ENCODE data around the gene FBXW7.

FBXW7 gene

DNA sequence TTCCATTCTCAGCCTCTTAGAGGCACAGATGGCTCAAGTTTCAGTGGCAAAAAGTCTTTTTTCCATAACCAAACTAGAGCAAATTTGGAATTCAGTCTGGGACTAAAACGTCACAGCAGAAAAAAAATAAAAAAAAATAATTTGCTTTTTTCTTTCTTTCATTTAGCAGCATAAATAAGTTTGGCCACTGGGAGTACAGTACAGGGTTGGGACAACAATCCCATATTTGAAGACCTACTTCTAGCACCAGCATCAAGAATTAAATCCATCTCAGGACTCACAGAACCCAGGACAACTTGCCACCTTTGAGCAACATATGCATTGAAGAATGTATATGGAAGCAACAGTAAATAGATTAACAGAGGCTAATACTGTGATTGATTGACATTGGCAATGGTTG, 214.0 kb downstream of the FBXW7 start:
- no peak for DNase-seq

DNA sequence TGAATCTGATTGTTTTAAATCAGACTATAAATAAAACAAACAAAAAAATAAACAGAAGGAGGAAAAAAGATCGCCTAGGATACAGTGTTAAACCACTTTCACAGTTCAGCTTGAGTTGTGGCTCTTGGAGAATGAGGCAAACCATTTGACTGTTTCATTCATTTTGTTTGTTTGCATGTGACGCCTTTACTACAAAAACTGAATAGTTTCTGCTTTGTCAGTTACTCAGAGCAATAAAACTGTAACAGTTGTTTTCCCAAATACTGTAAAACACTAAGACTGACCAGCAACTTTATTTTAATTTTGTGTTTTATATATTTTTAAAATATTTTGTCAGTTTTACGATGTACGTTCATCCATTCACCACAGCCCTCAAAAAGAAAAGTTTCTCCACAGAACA, 214.5 kb downstream of the FBXW7 start:
- no peak for DNase-seq

DNA sequence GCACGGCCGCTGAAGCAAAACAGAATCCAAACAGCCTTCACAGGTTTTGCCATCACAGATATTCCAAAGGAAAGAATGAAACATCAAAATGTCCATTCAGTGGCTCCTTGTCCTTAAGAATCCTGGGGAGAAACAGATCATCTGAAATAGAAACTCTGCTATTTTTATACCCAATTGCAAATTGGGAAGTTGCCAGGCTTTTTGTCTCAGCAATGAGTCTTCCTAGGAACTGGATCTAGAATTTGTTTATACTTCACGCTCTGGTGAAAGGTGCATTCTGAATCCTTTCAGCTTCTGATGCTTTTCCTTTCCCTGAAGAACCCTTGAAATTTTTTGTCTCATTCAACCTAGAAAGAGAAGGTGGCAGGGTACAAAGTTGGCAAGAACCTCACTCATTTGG, 218.9 kb downstream of the FBXW7 start:
- no peak for DNase-seq

DNA sequence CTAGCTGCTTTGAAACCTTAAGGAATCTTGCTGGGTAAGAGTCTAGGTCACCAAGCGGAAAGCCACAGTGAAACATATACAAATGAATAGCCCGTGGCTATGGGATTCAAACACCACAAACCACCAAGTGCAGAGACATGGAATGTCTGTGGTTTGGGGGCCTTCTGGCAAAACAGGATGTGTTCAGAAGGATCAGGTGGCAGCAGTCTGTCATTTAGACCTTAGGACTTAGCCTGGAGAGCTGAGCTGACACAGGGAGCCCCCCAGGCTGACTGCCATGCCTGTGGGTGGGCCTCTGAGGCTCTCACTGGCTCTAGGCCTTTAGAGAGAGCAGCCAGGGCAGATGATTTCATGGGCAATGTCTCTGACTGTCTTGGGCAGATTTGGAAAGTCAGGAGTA, 225.6 kb downstream of the FBXW7 start:
- no peak for DNase-seq

DNA sequence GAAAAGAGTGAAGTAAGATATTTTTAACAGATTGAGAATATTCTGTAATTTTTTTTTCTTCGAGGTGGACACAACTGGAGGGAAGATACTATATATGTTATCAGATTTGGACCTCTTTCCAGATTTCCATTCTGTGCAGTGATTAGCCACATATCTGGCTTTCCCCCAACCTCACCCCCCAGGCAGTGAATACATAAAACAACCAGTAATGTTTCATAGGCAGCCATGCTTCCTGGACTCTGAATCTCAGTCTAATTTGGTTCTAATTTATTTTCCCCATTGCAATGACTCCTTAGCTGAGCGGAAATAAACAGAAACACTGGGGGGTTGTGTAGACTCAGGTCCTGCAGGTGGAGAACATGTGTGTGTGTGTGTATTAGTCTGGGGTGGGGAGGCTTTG, 226.5 kb downstream of the FBXW7 start:
- no peak for DNase-seq

DNA sequence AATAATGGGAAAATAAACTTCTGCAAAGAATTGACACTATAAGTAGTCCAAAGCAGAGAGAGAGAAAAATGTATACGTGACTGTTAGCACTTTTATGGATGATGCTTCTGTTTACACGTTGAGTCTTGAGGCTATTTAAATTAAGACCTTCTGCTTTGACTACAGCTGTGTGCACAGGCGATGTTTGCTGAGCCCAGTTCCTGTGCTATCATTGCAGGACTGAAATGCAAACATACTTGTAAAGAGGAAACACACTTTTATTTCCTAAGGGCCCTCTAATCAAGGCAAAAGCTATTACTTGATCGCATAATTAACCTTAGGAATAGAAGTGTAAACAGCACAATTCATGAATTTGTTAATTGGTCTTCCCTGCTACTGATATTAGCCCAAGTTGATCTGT, 226.9 kb downstream of the FBXW7 start:
- no peak for DNase-seq

DNA sequence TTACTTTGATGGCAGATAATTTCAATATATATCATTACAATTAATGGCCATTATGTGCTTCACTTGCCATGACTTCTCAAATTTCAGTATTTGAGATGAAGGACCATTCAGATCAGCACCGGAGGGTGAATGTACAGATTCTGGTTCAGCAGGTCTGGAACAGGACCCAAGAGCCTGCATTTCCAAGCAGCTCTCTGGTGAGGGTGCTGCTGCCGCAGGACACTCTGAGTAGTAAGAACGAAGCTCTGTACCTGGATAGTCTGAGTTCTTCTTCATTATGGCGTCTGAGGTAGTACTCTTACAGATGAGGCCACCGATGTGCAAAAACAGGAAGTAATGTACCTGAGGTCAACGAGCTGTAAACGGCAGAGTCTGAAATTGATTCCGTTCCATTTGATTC, 228.2 kb downstream of the FBXW7 start:
- DNase-seq, result no peak

DNA sequence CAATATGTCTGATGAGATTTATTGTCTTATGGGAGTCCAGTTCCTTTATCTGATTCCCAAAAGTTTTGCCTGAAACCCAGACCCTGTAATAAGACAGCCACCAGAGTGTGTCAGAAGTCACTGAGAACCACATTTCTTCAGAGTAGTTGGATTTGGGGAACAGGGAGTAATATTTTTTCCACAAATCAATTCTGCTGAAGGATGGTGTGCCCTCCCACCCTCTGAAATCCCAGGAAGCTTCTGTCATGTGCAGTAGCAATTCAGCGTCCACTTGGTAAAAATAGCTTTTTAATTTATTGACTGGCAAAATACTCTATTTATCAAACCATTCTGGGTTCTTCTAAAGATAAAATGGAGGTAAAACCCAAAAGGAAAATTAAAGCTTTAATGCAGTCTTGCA, 229.4 kb downstream of the FBXW7 start:
- DNase-seq, result no peak

DNA sequence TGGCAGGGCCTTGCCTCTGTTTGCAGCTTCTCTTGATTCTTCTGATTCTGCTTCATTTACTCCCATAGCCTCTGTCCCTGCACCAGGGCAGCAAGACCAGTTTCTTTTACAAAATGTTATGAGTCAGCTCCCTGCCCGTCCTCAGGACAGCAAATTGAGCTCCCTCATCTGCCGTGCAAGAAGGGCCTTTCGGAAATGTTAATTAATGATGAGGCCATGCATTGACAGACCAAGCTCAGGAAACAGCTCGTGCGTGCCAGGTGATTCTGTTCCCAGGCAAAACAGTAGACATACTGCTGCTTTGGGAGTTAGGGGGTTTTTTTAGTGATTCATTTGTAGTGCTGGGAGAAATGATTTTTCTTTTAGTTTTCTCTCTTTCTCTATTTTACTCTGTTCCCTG, 231.7 kb downstream of the FBXW7 start:
- no peak for DNase-seq

DNA sequence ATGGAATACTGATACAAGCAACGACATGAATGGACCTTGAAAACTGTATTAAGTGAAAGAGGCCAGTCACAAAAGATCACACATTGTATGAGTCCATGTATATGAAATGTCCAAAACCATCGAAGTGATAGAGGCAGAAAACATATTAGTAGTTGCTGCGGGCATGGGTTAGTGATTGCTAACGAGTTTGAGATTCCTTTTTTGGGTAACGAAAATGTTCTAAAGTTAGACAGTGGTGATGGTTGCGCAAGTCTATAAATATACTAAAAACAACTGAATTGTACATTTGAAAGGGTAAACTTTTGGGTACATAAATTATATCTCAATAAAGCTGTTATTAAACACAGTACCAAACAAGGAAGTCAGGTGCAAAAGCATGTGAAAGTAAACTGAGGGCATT, 234.5 kb downstream of the FBXW7 start:
- no peak for DNase-seq

DNA sequence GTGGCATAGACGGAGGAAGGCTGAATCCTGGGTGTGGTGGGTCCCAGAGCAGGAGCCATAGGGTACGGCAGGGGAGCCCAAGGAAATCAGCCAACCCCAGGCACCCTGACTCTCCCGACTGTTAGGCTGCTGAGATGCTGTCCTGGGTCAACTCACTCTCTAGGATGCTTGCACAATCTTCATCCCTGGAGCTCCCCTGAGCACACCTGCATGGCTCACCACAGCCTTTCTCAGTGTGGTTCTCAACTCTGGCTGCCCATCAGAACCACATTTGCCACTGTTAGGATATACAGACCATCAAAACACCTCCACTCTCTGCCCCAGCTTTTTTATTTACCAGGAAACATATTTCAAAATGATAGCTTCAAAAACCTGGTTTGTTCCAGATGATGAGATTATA, 236.3 kb downstream of the FBXW7 start:
- DNase-seq, result no peak

DNA sequence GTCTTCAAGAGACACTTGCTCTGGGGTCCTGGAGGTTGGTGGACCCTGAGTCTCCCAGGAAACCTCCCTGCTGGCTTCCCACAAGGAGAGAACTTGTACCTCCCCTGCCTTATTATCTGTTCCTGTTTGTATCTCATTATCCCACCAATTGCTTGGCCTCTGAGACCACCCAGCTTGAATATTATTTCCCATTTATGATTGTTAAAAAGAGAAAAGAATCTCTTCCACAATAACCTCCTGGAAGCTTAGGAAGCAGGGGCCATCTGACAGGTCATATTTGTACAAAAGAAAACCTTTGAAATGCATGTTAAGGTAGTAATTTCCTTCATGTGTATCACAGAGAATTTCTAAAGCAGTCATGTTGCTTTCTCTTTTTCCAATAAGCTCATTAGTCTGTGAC, 239.5 kb downstream of the FBXW7 start:
- DNase-seq, result no peak

DNA sequence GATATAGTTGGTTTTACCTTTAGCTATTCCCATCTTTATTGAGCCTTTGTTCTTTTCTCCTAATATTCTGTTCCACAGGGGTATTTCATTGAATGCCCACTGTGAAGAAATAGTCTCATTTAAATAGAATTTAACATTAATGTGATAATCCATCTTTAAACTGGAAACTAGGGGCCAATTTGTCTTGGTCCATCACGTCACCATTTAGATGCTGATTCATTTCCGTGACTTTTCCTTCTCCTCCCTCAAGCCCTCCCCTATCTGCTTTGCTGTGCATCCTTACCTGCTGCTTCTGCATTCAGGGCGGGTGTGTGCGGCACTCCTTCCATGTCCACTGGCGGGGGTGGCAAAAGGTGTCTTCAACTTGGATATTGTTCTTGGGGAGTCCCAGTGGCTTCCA, 241.1 kb downstream of the FBXW7 start:
- DNase-seq, result no peak

DNA sequence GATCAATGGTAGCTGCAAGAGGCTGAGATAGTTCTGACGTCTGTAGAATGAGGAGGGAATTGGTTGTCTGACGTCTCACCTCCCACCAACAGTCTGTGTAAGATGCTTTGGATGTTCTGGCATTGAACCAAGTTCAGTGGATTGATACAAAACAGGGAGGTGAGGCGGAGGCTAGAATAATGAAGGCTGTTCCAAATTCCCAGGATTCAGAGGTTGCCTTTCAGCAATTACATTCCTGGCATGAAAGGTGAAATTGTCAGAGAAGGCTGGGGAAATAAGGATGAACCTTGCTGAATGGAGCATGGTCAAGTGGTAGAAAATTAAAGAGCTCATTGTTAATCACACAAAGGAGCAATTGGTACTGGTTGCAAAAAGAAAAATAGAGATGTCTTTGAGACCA, 241.6 kb downstream of the FBXW7 start:
- DNase-seq, result no peak

DNA sequence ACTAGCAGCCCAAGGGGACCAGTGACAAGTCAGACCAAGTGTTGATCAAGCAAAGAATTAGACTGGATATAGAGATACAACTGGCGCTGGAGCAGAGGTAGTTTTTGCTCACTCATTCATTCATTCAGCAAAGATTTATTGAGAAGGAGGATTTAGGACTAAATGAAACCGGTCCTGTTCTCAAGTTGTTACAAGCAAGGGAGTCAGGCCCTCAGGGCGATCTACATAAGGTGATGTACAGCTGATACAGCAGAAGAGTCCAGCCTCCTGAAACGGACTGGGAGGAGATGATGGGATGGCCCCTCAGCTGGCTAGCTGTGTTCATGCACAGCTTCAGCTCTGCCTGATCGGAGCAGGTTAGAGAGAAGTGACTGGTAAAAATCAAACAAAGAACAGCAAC, 242.4 kb downstream of the FBXW7 start:
- no peak for DNase-seq

DNA sequence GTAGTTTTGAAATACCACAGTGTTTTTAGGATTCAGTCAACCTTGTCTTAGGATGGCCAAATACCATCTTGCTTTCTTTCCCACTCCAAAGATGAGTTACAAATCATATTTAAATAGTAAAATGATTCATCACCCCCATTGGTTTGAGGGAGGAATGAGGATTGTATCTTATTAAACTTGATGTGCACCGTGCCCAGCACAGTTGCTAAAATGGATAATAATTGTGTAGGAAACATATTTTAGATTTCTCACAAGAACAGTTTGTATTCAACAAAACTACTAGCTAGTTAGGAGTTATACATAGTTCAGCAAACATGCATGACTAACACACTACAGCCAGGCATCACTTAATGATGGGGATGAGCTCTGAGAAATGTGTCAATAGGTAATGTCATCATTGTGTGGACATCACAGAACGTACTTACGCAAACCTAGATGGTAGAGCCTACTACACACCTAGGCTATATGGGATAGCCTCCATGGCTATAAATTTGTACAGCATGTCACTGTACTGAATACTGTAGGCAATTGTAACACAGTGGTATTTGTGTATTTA, 245.4 kb downstream of the FBXW7 start:
- DNase-seq, result no peak

DNA sequence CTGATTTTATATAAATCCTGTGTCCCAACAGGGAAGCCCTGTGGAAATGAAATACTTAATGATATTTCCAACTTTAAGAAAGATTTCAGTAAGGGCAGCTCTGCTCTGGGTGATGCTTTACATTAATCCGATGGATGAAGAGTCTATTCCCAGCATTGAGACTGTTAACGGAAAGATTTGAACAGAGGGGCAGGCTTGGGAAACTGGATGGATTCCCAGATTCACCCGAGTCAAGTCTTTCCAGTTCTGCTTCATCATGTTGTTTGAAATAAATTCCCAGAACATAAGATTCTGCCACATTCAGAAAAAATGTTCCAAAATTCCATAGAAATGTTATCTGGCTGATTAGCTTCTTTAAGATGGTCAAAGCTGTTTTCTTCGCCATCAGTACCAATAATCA, 246.0 kb downstream of the FBXW7 start:
- DNase-seq, result no peak

DNA sequence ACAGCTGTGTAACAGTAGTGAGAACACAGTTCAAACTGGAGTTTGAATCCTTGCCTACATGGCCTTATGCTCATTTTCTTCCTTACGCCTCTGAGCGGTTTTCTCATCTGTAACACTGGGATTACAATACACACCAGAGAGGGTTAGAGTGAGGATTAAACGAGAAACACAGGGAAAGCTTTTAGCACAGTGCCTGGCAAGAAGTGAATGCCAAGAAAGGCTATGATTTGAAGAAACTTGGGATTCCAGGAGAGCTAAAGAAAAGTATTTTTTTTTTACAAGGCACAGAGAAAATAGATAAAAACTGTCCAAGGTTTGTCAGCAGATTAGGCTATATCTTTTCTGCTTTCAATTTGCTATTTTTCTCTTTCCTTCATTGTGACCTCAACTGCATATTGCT, 246.4 kb downstream of the FBXW7 start:
- DNase-seq, result no peak

DNA sequence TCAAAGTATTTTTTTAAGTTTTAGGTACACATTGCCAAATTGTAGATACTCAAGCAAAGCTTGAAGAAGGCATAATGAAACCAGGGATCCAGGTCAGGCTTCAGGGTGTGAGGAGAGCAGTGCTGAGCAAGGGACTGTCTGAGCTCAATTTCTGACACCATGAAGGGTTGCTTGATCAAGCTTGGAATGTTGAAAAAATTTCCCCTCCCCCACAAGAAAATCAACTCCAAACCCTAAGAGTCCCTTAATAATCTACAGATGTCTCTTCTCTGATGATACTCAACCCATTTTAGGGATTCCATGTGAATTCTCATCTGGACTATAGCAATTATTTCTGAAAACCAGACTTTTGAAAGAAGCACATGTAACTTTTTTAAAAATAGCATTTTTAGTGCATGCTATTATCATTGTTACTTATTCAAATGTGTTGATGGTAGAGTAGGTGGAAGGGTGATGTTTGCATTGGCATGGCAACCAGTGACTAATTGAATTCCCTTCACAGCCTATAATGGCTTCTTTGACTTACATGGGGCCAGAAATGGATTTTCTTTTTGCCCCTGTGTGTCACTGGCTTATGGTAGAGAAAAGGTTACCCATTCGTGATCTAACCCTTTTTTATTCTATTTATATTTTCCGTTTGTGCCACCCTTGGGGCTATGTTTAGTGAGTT, 252.0 kb downstream of the FBXW7 start:
- no peak for DNase-seq

DNA sequence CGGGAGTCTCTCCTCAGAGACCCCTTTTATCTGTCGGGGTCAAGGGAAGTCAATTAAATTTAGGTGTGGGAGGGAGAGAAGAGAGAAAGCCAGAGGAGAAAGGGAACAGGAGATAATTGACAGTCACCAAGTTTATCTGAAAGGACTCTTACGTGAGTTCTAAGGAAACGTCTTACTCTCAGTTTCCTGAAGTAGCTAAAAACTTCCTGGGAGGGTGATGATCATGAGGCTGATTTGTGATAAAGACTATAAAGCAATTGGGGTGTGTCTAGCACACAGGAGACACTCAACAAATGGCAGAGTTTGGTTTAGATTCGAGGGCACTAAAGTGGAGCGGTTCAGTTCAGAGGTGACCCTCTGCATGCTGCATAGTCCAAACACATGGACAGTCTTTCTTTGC, 254.1 kb downstream of the FBXW7 start:
- no peak for DNase-seq

DNA sequence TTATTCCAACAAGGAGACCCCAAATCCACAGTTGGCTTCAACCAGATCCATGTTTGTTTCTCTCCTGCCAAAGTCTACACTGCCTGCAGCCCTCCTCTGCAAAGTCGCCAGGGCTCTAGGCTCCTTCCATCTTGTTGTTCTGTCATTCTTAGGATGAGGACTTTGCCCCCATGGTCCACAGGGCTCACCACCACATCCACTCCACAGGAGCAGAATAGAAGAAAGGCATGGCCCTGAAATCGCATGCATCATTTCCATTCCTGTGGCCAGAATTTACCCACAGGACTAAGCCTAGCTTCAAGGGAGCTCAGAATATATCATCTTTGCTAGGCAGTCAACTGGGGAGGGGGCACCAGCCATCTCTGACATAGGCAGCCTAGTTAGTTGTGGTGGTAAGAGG, 254.7 kb downstream of the FBXW7 start:
- DNase-seq, result no peak

DNA sequence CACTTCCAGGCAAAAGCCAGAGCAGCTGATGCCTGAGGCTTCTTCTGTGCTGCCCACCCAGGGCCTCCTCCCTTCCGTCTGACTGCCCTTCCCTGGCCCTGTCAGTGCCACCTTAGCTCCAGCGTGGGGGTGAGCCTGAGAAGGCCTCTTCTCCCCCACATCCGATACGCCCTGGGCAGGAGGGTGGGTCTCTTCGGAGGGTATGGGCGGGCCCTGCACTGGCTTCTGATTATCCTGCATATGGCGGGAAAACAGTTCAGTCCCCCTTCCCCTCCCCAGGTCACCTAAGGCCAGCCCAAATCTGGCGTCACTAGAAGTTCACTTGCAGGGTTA, 256.7 kb downstream of the FBXW7 start:
- no peak for DNase-seq

DNA sequence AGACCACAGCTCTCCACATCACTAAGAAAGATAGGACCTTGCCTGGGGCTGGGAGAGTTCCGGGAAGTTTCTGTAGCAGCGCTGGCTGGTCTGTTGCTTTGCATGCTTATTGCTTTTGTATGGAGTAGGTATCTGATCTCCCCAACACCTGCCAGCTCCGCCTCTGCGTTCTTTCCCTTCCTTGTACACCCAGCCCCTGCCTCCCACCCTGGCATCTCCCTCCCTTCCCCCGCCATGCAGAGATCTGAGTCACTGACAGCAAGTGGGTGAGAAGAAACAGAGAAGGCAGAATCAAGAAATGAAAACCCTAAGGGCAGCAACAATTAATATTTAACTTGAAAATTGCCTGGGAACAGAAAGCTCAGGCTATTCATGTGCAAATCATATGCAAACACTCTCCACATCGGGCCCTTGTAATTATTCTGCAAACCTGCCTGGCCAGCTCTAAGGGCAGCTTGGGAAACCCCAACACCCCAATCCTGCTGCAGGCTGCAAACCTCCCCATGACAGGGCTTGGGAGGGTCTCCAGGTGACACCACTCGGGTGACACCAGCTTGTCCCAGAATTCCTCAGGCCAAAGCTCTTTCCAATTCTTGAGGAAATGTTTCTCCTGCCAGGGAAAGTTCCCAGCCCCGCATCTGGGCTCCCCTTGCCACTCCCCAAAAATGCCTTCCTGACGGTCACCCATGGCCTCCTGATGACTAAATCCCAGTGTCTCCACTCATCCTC, 257.2 kb downstream of the FBXW7 start:
- DNase-seq, result no peak

DNA sequence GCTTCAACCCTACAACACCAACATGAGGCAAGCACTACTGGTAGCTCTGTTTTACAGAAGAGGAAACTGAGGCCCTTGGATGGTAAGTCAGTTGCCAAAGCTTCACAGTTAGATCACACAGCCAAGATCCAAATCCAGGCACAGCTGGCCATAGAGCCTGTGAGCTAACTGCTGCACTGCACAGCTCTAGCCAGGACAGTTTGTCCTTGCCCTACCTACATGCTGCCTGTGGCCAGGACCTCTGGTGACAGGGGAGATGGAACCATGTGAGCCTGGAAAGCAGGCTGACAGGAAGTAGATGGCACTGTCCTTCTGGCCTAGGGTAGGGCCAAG, 257.8 kb downstream of the FBXW7 start:
- DNase-seq, result no peak

DNA sequence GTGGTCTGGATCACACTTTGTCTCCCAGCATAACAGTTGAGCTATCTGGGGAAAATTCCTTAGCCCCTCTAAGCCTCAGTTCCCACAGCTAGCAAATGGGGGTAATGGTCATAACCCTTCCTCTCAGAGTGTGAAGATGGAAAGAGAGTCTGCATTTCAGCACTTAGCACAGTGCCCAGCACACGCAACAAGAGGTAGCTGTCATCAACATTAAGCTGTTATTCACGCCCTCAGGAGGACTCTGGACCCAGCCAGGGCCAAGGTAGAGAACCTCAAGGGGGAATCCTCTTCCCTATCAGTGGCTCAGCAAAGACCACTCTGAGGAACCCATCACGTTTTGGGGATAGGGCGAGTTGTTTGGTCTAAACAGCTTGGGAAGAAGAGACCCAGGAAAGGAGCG, 258.6 kb downstream of the FBXW7 start:
- DNase-seq, result no peak

Measured in KG1 (cell line).